Endodermal cell (in vitro differentiated cells): ENCODE measurements around the gene EXD3. TPM values are rescaled to one million over a fixed set of nuclear protein-coding genes. Genes with fewer than 3 reads are reported as not detected.

ENCODE experiments used
- DNase-seq: peaks from one replicate; pipeline ENCODE4 v3.0.0-alpha.2; 2017
- H3K27ac ChIP-seq: 2 replicates; pipeline ENCODE4 v1.5.1; 2013; ENCODE audit warnings: mild to moderate bottlenecking, low read depth, low read length, moderate library complexity
- H3K27me3 ChIP-seq: 2 replicates; pipeline ENCODE4 v1.6.1; 2013; ENCODE audit warnings: mild to moderate bottlenecking, low read length, moderate library complexity; ENCODE audit not compliant: insufficient read depth, control insufficient read depth, poor library complexity, severe bottlenecking
- H3K36me3 ChIP-seq: 2 replicates; pipeline ENCODE4 v1.7.0; 2013; ENCODE audit warnings: mild to moderate bottlenecking, low read length, moderate library complexity; ENCODE audit not compliant: control insufficient read depth, insufficient read depth
- H3K4me1 ChIP-seq: one replicate; pipeline ENCODE4 v1.7.0; 2013; ENCODE audit warnings: low read length; ENCODE audit not compliant: control insufficient read depth, insufficient read depth
- H3K4me3 ChIP-seq: 2 replicates; pipeline ENCODE4 v1.5.1; 2013; ENCODE audit warnings: mild to moderate bottlenecking, low read length, moderate library complexity
- H3K9ac ChIP-seq: 2 replicates; pipeline ENCODE4 v1.6.1; 2013; ENCODE audit warnings: mild to moderate bottlenecking, low read length, moderate library complexity; ENCODE audit not compliant: poor library complexity, severe bottlenecking; ENCODE audit errors: extremely low read depth
- H3K9me3 ChIP-seq: 2 replicates; pipeline ENCODE4 v1.6.1; 2013; ENCODE audit warnings: mild to moderate bottlenecking, low read length, moderate library complexity; ENCODE audit not compliant: control insufficient read depth
- H3K27ac Mint-ChIP-seq: 2 replicates; pipeline ENCODE4 v1.8.0; 2020; ENCODE audit warnings: mixed read lengths
- H3K27me3 Mint-ChIP-seq: 2 replicates; pipeline ENCODE4 v1.8.0; 2021; ENCODE audit warnings: mild to moderate bottlenecking, mixed read lengths; ENCODE audit not compliant: insufficient read depth
- H3K36me3 Mint-ChIP-seq: 2 replicates; pipeline ENCODE4 v1.8.0; 2020; ENCODE audit warnings: low read depth, mixed read lengths
- H3K4me1 Mint-ChIP-seq: 2 replicates; pipeline ENCODE4 v1.8.0; 2020; ENCODE audit warnings: mixed read lengths
- H3K4me3 Mint-ChIP-seq: 2 replicates; pipeline ENCODE4 v1.8.0; 2020; ENCODE audit warnings: mild to moderate bottlenecking, moderate library complexity, mixed read lengths
- H3K9me3 Mint-ChIP-seq: 2 replicates; pipeline ENCODE4 v1.8.0; 2020; ENCODE audit warnings: mild to moderate bottlenecking, mixed read lengths
- CTCF ChIP-seq: fragments of 200-600 bp; sonication (generic); conservative IDR thresholded peaks from 2 replicates; pipeline ENCODE4 v1.5.0; 2021; ENCODE audit warnings: antibody characterized with exemption, mild to moderate bottlenecking
- WGBS, 2 experiments: methylation state at CpG; one replicate each; pipeline versions ENCODE4 v1.1.5 to v1.1.7; 2013; ENCODE audit warnings: missing lambda C conversion rate in 2 of 2, mixed read lengths in 1 of 2; ENCODE audit not compliant: insufficient coverage in 1 of 2, insufficient read length in 1 of 2; 5-methylcytosine and 5-hydroxymethylcytosine counted together
- total RNA-seq, 2 donors: library from RNA; stranded (reverse); fragmentation: NEBNext Ultra II Directional in 1 of 2; extraction: Animal tissue kit (Norgen Biotek cat#: 25700) in 1 of 2; gene quantifications; 2 replicates in 1 of 2; 3 replicates in 1 of 2; pipeline ENCODE4 v1.2.1, GENCODE V29; 2021

Gene EXD3
- total RNA-seq, 2 donors from 2014 or later, result 15.5 to 31.0 TPM

GRCh38 chr9:137463931-137464290 lies 40.9 kb upstream of the EXD3 start:
- no peaks in the 10 kb centered on the region for H3K36me3 ChIP-seq
- Mint-ChIP-seq H3K4me1 (no peaks in the 10 kb centered on the region), H3K27me3 (peaks cover 34% of the 10 kb centered on the region), H3K4me3 (no peak overlapping the region), H3K27ac (no peak overlapping the region), H3K9me3 (no peaks in the 10 kb centered on the region), H3K36me3 (no peaks in the 10 kb centered on the region)
- no peaks in the 10 kb centered on the region for H3K9me3 ChIP-seq
- DNase-seq, result no peak
- 96 to 100% methylated on average over 5 to 18 of the region's 18 CpGs for WGBS, 2 experiments
- H3K4me3 ChIP-seq, result no peak overlapping the region
- no peaks in the 10 kb centered on the region for H3K4me1 ChIP-seq
- H3K27me3 ChIP-seq, result no peaks in the 10 kb centered on the region
- TF ChIP-seq CTCF, result no peak
- H3K27ac ChIP-seq, result no peak overlapping the region
- no peak overlapping the region for H3K9ac ChIP-seq

DNA sequence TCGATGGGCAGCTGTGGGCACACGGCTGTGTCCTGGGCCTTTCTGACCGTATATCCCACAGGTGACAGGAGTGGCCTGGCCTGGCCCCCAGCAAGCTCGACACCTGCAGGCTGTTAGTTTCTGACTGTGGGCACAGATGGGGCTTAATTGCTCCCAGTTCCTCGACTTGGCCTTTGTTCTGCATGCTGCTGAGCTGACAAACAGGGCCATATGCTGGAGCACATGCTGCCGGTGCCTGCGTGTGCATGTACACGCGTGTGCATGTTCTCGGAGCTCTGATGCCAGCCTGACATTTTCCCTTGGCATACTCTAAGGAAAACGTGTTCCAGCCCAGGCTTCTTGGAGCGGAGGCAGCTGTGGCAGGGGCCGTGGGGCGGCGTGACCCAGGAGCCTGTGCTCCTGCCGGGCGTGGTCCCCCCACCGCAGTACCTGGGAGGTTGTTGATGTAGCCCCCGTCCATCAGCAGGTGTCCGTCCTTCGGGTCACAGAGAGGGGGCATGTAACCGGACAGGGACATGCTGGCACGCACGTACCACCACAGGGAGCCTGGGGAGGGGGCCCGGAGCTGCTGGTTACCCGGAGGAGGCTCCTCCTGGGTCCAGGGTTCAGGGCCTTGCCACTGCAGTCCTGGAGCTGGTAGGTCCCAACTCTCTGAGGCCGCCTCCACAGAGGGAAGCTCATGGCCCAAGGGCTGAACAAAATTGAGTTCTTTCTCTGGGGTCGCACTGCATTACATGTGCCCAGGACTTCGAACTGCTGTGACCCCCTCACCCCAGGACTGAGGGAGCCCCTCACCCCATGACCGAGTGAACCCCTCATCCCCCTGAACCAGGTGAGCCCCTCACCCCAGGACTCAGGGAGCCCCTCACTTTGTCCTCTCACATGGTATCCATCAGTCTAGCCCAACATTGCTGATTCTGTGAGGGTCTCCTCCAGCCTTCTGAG lies 40.3 kb upstream of the EXD3 start:
- Histone ChIP-seq H3K9me3 (no peaks in the 10 kb centered on the region), H3K4me1 (no peaks in the 10 kb centered on the region), H3K4me3 (no peak overlapping the region), H3K27me3 (no peaks in the 10 kb centered on the region), H3K9ac (no peak overlapping the region), H3K27ac (no peak overlapping the region), H3K36me3 (no peaks in the 10 kb centered on the region)
- H3K4me3 Mint-ChIP-seq, result no peak overlapping the region
- no peak for DNase-seq
- H3K4me1 Mint-ChIP-seq, result no peaks in the 10 kb centered on the region
- no peaks in the 10 kb centered on the region for H3K36me3 Mint-ChIP-seq
- WGBS, 2 experiments, result 92 to 95% methylated on average over 23 to 30 of the region's 30 CpGs
- no peak for TF ChIP-seq CTCF
- H3K9me3 Mint-ChIP-seq, result no peaks in the 10 kb centered on the region
- no peak overlapping the region for H3K27ac Mint-ChIP-seq
- H3K27me3 Mint-ChIP-seq, result peaks cover 34% of the 10 kb centered on the region

- Histone ChIP-seq H3K27ac (no peak overlapping the region), H3K9ac (no peak overlapping the region), H3K36me3 (no peaks in the 10 kb centered on the region), H3K27me3 (no peaks in the 10 kb centered on the region), H3K4me1 (no peaks in the 10 kb centered on the region), H3K9me3 (no peaks in the 10 kb centered on the region), H3K4me3 (no peak overlapping the region)
- peaks cover 34% of the 10 kb centered on the region for H3K27me3 Mint-ChIP-seq
- H3K4me3 Mint-ChIP-seq, result no peak overlapping the region
- 86 to 90% methylated on average over 12 to 25 of the region's 25 CpGs for WGBS, 2 experiments
- no peaks in the 10 kb centered on the region for H3K4me1 Mint-ChIP-seq
- no peak for DNase-seq
- TF ChIP-seq CTCF, result no peak
- no peaks in the 10 kb centered on the region for H3K36me3 Mint-ChIP-seq
- no peaks in the 10 kb centered on the region for H3K9me3 Mint-ChIP-seq
- no peak overlapping the region for H3K27ac Mint-ChIP-seq
Measured at GRCh38 chr9:137462396-137462985, 39.5 kb upstream of the EXD3 start.
